HG03565 (cell line): ENCODE measurements around the gene KRTDAP.

Source experiments
- ATAC-seq: cut with Tn5 transposase; IDR thresholded peaks from one replicate; pipeline ENCODE4 v1.9.1; 2021; ENCODE audit warnings: mild to moderate bottlenecking, moderate library complexity; ENCODE audit not compliant: unreplicated experiment

The KRTDAP gene

GRCh38 chr19:35490364-35490763, at the start of gene KRTDAP:
Gene KRTDAP, minus strand, starts transcription at chr19:35490464. Its CDS starts 22 bp downstream, at chr19:35490442.
- ATAC-seq = no peak

- no peak for ATAC-seq
These were observed 49.6 kb upstream of the KRTDAP start for GRCh38 chr19:35539850-35540249.

- ATAC-seq = no peak
These were observed 49.0 kb upstream of the KRTDAP start for GRCh38 chr19:35539314-35539713.

- no peak for ATAC-seq
These were observed 44.7 kb upstream of the KRTDAP start for GRCh38 chr19:35534803-35535480.

- no peak for ATAC-seq
These were observed 43.6 kb upstream of the KRTDAP start for GRCh38 chr19:35533822-35534392.

- ATAC-seq = no peak
These were observed 43.0 kb upstream of the KRTDAP start, which contains the start of gene GAPDHS for GRCh38 chr19:35533201-35533821. Gene GAPDHS, plus strand, starts transcription at chr19:35533456. Its CDS starts 72 bp downstream, at chr19:35533528.

GRCh38 chr19:35531291-35531690, 41.0 kb upstream of the KRTDAP start:
- ATAC-seq = no peak

- no peak for ATAC-seq
These were observed 39.3 kb upstream of the KRTDAP start for GRCh38 chr19:35529241-35530218.

- no peak for ATAC-seq
These were observed 38.2 kb upstream of the KRTDAP start, which contains the start of gene SBSN for GRCh38 chr19:35528218-35529038. Gene SBSN, minus strand, starts transcription at chr19:35528311. Its CDS starts 30 bp downstream, at chr19:35528281.

GRCh38 chr19:35525873-35526272, 35.6 kb upstream of the KRTDAP start:
- ATAC-seq = no peak

- no peak for ATAC-seq
These were observed 34.0 kb upstream of the KRTDAP start for GRCh38 chr19:35524181-35524837.

GRCh38 chr19:35522745-35523327, 32.6 kb upstream of the KRTDAP start:
- no peak for ATAC-seq

GRCh38 chr19:35521124-35521743, 31.0 kb upstream of the KRTDAP start:
- no peak for ATAC-seq

- no peak for ATAC-seq
These were observed 29.0 kb upstream of the KRTDAP start for GRCh38 chr19:35519291-35519690.

- no peak for ATAC-seq
These were observed 28.0 kb upstream of the KRTDAP start for GRCh38 chr19:35518313-35518712.

GRCh38 chr19:35517342-35517741, 27.1 kb upstream of the KRTDAP start:
- ATAC-seq = no peak

- no peak for ATAC-seq
These were observed 26.0 kb upstream of the KRTDAP start for GRCh38 chr19:35516310-35516709.

- ATAC-seq = no peak
These were observed 24.1 kb upstream of the KRTDAP start for GRCh38 chr19:35514282-35514809.
